ENCODE data around the gene FHDC1.
A peak's percentile ranks its signal among the peaks of the same experiment; 100 is the strongest.

The FHDC1 gene

GRCh38 chr4:152956147-152956546 is 20.0 kb downstream of the FHDC1 start:
- Histone ChIP-seq H3K4me3 (ENCODE audit: low read depth in 1 of 2, low read length in 2 of 2) (no peak overlapping the region), H3K27me3 (ENCODE audit: control insufficient read depth in 1 of 2, insufficient read depth in 2 of 2, low read length in 2 of 2) (no peaks in the 10 kb centered on the region), H3K27ac (ENCODE audit: low read depth, low read length) (no peak overlapping the region), H3K9ac (ENCODE audit: low read depth in 1 of 2, low read length in 2 of 2) (no peak overlapping the region), H3K9me3 (ENCODE audit: control insufficient read depth in 1 of 2, low read length in 2 of 2) (no peaks in the 10 kb centered on the region), H3K4me1 (ENCODE audit: control insufficient read depth in 1 of 2, insufficient read depth in 2 of 2, low read length in 2 of 2) (peaks cover 28 to 41% of the 10 kb centered on the region in 2 donors), H3K36me3 (ENCODE audit: control insufficient read depth in 1 of 2, insufficient read depth in 2 of 2, low read length in 2 of 2) (peaks cover 4 to 8% of the 10 kb centered on the region in 2 donors)

- no peaks in the 10 kb centered on the region for H3K9me3 ChIP-seq (ENCODE audit: control insufficient read depth in 1 of 2, low read length in 2 of 2)
- peak overlapping the region; percentile 36 to 47 for H3K4me3 ChIP-seq (ENCODE audit: low read depth in 1 of 2, low read length in 2 of 2)
- no peaks in the 10 kb centered on the region for H3K27me3 ChIP-seq (ENCODE audit: control insufficient read depth in 1 of 2, insufficient read depth in 2 of 2, low read length in 2 of 2)
- peak overlapping the region; percentile 55 for H3K27ac ChIP-seq (ENCODE audit: low read depth, low read length)
- H3K4me1 ChIP-seq (ENCODE audit: control insufficient read depth in 1 of 2, insufficient read depth in 2 of 2, low read length in 2 of 2): peaks cover 24 to 34% of the 10 kb centered on the region in 2 donors
- peak overlapping the region in 1 of 2 donors; percentile 20 for H3K9ac ChIP-seq (ENCODE audit: low read depth in 1 of 2, low read length in 2 of 2)
- peaks cover 4 to 9% of the 10 kb centered on the region in 2 donors for H3K36me3 ChIP-seq (ENCODE audit: control insufficient read depth in 1 of 2, insufficient read depth in 2 of 2, low read length in 2 of 2)
Measured at GRCh38 chr4:152956650-152957436, 20.7 kb downstream of the FHDC1 start.

GRCh38 chr4:152957437-152958171 is 21.5 kb downstream of the FHDC1 start:
- H3K27ac ChIP-seq (ENCODE audit: low read depth, low read length): peak overlapping the region; percentile 55
- peak overlapping the region; percentile 29 to 47 for H3K4me3 ChIP-seq (ENCODE audit: low read depth in 1 of 2, low read length in 2 of 2)
- H3K9me3 ChIP-seq (ENCODE audit: control insufficient read depth in 1 of 2, low read length in 2 of 2): no peaks in the 10 kb centered on the region
- peaks cover 24 to 33% of the 10 kb centered on the region in 2 donors for H3K4me1 ChIP-seq (ENCODE audit: control insufficient read depth in 1 of 2, insufficient read depth in 2 of 2, low read length in 2 of 2)
- H3K36me3 ChIP-seq (ENCODE audit: control insufficient read depth in 1 of 2, insufficient read depth in 2 of 2, low read length in 2 of 2): peaks cover 7 to 9% of the 10 kb centered on the region in 2 donors
- no peak overlapping the region for H3K9ac ChIP-seq (ENCODE audit: low read depth in 1 of 2, low read length in 2 of 2)
- H3K27me3 ChIP-seq (ENCODE audit: control insufficient read depth in 1 of 2, insufficient read depth in 2 of 2, low read length in 2 of 2): no peaks in the 10 kb centered on the region

- H3K27me3 ChIP-seq (ENCODE audit: control insufficient read depth in 1 of 2, insufficient read depth in 2 of 2, low read length in 2 of 2): no peaks in the 10 kb centered on the region
- no peak overlapping the region for H3K4me3 ChIP-seq (ENCODE audit: low read depth in 1 of 2, low read length in 2 of 2)
- H3K27ac ChIP-seq (ENCODE audit: low read depth, low read length): no peak overlapping the region
- peaks cover 3 to 19% of the 10 kb centered on the region in 2 donors for H3K36me3 ChIP-seq (ENCODE audit: control insufficient read depth in 1 of 2, insufficient read depth in 2 of 2, low read length in 2 of 2)
- no peak overlapping the region for H3K9ac ChIP-seq (ENCODE audit: low read depth in 1 of 2, low read length in 2 of 2)
- H3K4me1 ChIP-seq (ENCODE audit: control insufficient read depth in 1 of 2, insufficient read depth in 2 of 2, low read length in 2 of 2): peaks cover 24 to 33% of the 10 kb centered on the region in 2 donors
- no peaks in the 10 kb centered on the region for H3K9me3 ChIP-seq (ENCODE audit: control insufficient read depth in 1 of 2, low read length in 2 of 2)
Measured at GRCh38 chr4:152959080-152959479, 23.0 kb downstream of the FHDC1 start.

GRCh38 chr4:152960082-152960481 is 24.0 kb downstream of the FHDC1 start:
- H3K27ac ChIP-seq (ENCODE audit: low read depth, low read length): no peak overlapping the region
- no peaks in the 10 kb centered on the region for H3K9me3 ChIP-seq (ENCODE audit: control insufficient read depth in 1 of 2, low read length in 2 of 2)
- H3K9ac ChIP-seq (ENCODE audit: low read depth in 1 of 2, low read length in 2 of 2): no peak overlapping the region
- peaks cover 24 to 33% of the 10 kb centered on the region in 2 donors for H3K4me1 ChIP-seq (ENCODE audit: control insufficient read depth in 1 of 2, insufficient read depth in 2 of 2, low read length in 2 of 2)
- H3K36me3 ChIP-seq (ENCODE audit: control insufficient read depth in 1 of 2, insufficient read depth in 2 of 2, low read length in 2 of 2): peaks cover 3 to 23% of the 10 kb centered on the region in 2 donors
- H3K4me3 ChIP-seq (ENCODE audit: low read depth in 1 of 2, low read length in 2 of 2): no peak overlapping the region
- no peaks in the 10 kb centered on the region for H3K27me3 ChIP-seq (ENCODE audit: control insufficient read depth in 1 of 2, insufficient read depth in 2 of 2, low read length in 2 of 2)

GRCh38 chr4:152961014-152961772 is 25.1 kb downstream of the FHDC1 start:
- Histone ChIP-seq H3K9ac (ENCODE audit: low read depth in 1 of 2, low read length in 2 of 2) (no peak overlapping the region), H3K9me3 (ENCODE audit: control insufficient read depth in 1 of 2, low read length in 2 of 2) (no peaks in the 10 kb centered on the region)

GRCh38 chr4:152961773-152962115 is 25.6 kb downstream of the FHDC1 start:
- no peak overlapping the region for H3K4me3 ChIP-seq (ENCODE audit: low read depth in 1 of 2, low read length in 2 of 2)
- H3K9ac ChIP-seq (ENCODE audit: low read depth in 1 of 2, low read length in 2 of 2): no peak overlapping the region
- no peaks in the 10 kb centered on the region for H3K27me3 ChIP-seq (ENCODE audit: control insufficient read depth in 1 of 2, insufficient read depth in 2 of 2, low read length in 2 of 2)
- H3K9me3 ChIP-seq (ENCODE audit: control insufficient read depth in 1 of 2, low read length in 2 of 2): no peaks in the 10 kb centered on the region
- H3K4me1 ChIP-seq (ENCODE audit: control insufficient read depth in 1 of 2, insufficient read depth in 2 of 2, low read length in 2 of 2): peaks cover 19 to 24% of the 10 kb centered on the region in 2 donors
- no peak overlapping the region for H3K27ac ChIP-seq (ENCODE audit: low read depth, low read length)
- H3K36me3 ChIP-seq (ENCODE audit: control insufficient read depth in 1 of 2, insufficient read depth in 2 of 2, low read length in 2 of 2): peaks cover 6 to 23% of the 10 kb centered on the region in 2 donors

More at GRCh38 chr4:152961014-152961772, 25.1 kb downstream of the FHDC1 start:
- Histone ChIP-seq H3K4me1 (ENCODE audit: control insufficient read depth in 1 of 2, insufficient read depth in 2 of 2, low read length in 2 of 2) (peaks cover 24 to 29% of the 10 kb centered on the region in 2 donors), H3K27me3 (ENCODE audit: control insufficient read depth in 1 of 2, insufficient read depth in 2 of 2, low read length in 2 of 2) (no peaks in the 10 kb centered on the region), H3K36me3 (ENCODE audit: control insufficient read depth in 1 of 2, insufficient read depth in 2 of 2, low read length in 2 of 2) (peaks cover 6 to 23% of the 10 kb centered on the region in 2 donors), H3K4me3 (ENCODE audit: low read depth in 1 of 2, low read length in 2 of 2) (no peak overlapping the region), H3K27ac (ENCODE audit: low read depth, low read length) (no peak overlapping the region)

GRCh38 chr4:152962150-152962549 is 26.0 kb downstream of the FHDC1 start:
- no peak overlapping the region for H3K27ac ChIP-seq (ENCODE audit: low read depth, low read length)
- peaks cover 6 to 23% of the 10 kb centered on the region in 2 donors for H3K36me3 ChIP-seq (ENCODE audit: control insufficient read depth in 1 of 2, insufficient read depth in 2 of 2, low read length in 2 of 2)
- no peak overlapping the region for H3K4me3 ChIP-seq (ENCODE audit: low read depth in 1 of 2, low read length in 2 of 2)
- no peak overlapping the region for H3K9ac ChIP-seq (ENCODE audit: low read depth in 1 of 2, low read length in 2 of 2)
- no peaks in the 10 kb centered on the region for H3K9me3 ChIP-seq (ENCODE audit: control insufficient read depth in 1 of 2, low read length in 2 of 2)
- H3K4me1 ChIP-seq (ENCODE audit: control insufficient read depth in 1 of 2, insufficient read depth in 2 of 2, low read length in 2 of 2): peaks cover 15 to 20% of the 10 kb centered on the region in 2 donors
- H3K27me3 ChIP-seq (ENCODE audit: control insufficient read depth in 1 of 2, insufficient read depth in 2 of 2, low read length in 2 of 2): no peaks in the 10 kb centered on the region

GRCh38 chr4:152964335-152964734 is 28.2 kb downstream of the FHDC1 start:
- no peaks in the 10 kb centered on the region for H3K4me1 ChIP-seq (ENCODE audit: control insufficient read depth in 1 of 2, insufficient read depth in 2 of 2, low read length in 2 of 2)

More at GRCh38 chr4:152964335-152964734, 28.2 kb downstream of the FHDC1 start:
- Histone ChIP-seq H3K4me3 (ENCODE audit: low read depth in 1 of 2, low read length in 2 of 2) (no peak overlapping the region), H3K9me3 (ENCODE audit: control insufficient read depth in 1 of 2, low read length in 2 of 2) (no peaks in the 10 kb centered on the region), H3K27me3 (ENCODE audit: control insufficient read depth in 1 of 2, insufficient read depth in 2 of 2, low read length in 2 of 2) (no peaks in the 10 kb centered on the region), H3K36me3 (ENCODE audit: control insufficient read depth in 1 of 2, insufficient read depth in 2 of 2, low read length in 2 of 2) (peaks cover 6 to 28% of the 10 kb centered on the region in 2 donors), H3K27ac (ENCODE audit: low read depth, low read length) (no peak overlapping the region), H3K9ac (ENCODE audit: low read depth in 1 of 2, low read length in 2 of 2) (no peak overlapping the region)

Measured in duodenal mucosa (tissue), 2 donors.